Loucy (cell line): ENCODE results near the gene STIMATE.

Experiments used
- EZH2phosphoT487 ChIP-seq: fragments of 200-600 bp; IDR thresholded peaks from 2 replicates; pipeline ENCODE4 v1.6.1; 2018; ENCODE audit warnings: antibody characterized with exemption, mild to moderate bottlenecking, moderate library complexity, borderline replicate concordance
- TF ChIP-seq, protein P1 (sequence below): fragments of 200-600 bp; sonication (generic); conservative IDR thresholded peaks from 2 replicates; pipeline ENCODE4 v1.5.1; 2014; ENCODE audit warnings: mild to moderate bottlenecking, antibody characterized with exemption, low read length

DNA sequence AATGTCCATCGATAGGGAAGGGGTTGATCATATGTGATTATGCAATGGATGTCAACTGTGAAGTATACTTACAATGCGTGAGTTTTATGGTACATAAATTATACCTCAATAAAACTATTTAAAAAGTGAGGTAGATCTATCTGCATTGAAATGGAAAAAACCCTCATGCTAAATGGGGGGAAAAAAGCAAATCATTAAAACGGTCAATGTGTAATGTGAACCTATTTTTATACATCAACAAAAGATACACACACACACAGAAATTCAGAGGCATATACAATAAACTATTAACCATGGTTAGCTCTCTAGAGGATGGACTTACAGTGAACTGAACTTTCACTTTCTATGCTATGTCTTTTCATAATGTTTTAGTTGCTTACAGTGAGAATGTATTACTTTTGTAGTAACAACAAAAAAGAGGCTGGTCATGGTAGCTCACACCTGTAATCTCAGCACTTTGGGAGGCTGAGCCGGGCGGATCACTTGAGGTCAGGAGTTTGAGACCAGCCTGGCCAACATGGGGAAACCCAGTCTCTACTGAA, 23.1 kb downstream of the STIMATE start:
- TF ChIP-seq, protein P1, sequence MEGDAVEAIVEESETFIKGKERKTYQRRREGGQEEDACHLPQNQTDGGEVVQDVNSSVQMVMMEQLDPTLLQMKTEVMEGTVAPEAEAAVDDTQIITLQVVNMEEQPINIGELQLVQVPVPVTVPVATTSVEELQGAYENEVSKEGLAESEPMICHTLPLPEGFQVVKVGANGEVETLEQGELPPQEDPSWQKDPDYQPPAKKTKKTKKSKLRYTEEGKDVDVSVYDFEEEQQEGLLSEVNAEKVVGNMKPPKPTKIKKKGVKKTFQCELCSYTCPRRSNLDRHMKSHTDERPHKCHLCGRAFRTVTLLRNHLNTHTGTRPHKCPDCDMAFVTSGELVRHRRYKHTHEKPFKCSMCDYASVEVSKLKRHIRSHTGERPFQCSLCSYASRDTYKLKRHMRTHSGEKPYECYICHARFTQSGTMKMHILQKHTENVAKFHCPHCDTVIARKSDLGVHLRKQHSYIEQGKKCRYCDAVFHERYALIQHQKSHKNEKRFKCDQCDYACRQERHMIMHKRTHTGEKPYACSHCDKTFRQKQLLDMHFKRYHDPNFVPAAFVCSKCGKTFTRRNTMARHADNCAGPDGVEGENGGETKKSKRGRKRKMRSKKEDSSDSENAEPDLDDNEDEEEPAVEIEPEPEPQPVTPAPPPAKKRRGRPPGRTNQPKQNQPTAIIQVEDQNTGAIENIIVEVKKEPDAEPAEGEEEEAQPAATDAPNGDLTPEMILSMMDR, result no peak
- TF ChIP-seq EZH2phosphoT487, result no peak
